Measurements from ENCODE around the gene TPGS2.
"Not testable (repeated sequence)": the region's sequence is repeated elsewhere in the genome, so short reads cannot be mapped to it uniquely, and the experiment has no call there.

TPGS2 gene, protein sequence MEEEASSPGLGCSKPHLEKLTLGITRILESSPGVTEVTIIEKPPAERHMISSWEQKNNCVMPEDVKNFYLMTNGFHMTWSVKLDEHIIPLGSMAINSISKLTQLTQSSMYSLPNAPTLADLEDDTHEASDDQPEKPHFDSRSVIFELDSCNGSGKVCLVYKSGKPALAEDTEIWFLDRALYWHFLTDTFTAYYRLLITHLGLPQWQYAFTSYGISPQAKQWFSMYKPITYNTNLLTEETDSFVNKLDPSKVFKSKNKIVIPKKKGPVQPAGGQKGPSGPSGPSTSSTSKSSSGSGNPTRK

DNA sequence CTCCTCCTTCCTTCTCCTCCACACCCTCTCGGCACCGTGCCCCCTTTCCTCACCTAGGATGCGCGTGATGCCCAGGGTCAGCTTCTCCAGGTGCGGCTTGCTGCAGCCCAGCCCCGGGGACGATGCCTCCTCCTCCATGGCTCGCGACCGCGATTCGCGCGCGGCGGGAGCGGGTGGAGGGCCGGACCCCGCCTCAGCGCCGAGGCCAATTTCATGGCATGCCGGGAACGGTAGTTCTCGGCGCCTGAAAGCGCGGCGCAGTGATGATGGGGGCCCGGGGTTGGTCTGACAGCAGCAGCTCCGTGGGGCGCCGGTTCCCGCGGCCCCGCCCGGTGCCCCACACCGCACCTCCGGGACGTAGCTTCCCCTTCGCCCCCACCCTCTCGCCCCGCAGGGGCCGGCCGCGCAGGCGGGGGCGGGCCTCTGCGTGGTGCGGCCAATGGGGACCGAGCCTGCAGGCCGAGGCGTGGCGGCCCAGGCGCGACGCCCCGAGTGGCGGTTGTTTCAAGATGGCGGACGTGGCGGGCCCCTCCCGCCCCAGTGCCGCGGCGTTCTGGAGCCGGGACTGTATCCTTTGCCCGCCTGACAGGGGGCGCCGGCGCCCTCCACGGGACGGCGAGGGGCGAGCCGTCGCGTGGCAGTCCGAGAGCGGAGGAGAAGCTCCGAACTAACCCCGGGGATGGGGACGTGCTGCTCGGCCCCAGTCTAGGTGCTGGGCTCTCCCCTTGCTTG is at the start of gene TPGS2, which contains the start of gene KIAA1328:
TSS of gene TPGS2 (minus strand) at position 373 of the 732 bp plus-strand sequence. CDS start at position 138, 235 bp downstream.
TSS of gene KIAA1328 (plus strand) at position 498 of the 732 bp plus-strand sequence. CDS start at position 510, 12 bp downstream.
- peak; percentile 92 for DNase-seq (ENCODE audit: low spot score)

DNA sequence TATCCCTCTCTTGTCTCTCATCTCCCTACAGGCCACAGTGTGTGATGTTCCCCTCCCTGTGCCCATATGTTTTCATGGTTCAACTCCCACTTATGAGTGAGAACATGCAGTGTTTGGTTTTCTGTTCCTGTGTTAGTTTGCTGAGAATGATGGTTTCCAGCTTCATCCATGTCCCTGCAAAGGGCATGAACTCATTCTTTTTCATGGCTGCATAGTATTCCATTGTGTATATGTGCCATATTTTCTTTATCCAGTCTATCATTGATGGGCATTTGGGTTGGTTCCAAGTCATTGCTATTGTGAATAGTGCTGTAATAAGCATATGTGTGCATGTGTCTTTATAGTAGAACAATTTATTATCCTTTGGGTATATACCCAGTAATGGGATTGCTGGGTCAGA is 45.0 kb upstream of the TPGS2 start:
- DNase-seq (ENCODE audit: low spot score), result not testable (repeated sequence)

DNA sequence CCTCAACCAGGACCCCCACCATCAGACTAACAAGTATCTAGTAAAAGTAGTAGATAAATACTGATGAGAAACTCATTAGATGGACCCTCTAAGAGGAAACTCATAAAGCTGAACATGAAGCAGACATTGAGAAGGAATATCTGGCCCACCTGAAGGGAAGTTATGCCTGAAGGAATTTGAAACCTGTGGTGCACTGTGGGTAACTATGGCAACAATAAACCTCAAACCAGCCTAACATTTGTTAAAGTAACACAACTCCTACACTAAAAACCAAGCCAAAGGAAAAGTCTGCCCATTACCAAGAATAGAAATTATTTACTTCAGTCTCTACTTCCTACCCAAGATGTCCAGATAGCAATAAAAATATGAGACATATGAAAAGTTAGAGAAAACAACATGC is 43.5 kb upstream of the TPGS2 start:
- no peak for DNase-seq (ENCODE audit: low spot score)

DNA sequence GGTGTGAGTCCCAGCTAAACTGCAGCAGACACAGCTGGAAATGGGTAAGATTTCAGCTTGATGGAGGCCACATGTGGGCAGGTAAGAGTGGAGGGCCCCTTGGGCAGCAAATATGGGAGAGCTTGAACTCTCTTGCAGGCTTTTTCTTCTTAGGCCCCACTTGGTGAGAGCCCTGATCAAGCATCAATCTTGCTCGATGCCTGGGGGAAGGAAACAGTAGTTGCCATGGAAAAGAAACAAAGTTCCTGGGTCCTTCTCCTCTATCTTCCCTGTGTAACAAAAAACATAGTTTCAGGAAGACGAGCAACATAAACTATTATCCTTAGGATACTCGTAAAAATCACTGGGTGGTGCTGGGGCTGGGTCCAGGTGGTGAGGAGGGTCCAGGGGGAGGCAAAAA is 43.0 kb upstream of the TPGS2 start:
- DNase-seq (ENCODE audit: low spot score), result no peak

DNA sequence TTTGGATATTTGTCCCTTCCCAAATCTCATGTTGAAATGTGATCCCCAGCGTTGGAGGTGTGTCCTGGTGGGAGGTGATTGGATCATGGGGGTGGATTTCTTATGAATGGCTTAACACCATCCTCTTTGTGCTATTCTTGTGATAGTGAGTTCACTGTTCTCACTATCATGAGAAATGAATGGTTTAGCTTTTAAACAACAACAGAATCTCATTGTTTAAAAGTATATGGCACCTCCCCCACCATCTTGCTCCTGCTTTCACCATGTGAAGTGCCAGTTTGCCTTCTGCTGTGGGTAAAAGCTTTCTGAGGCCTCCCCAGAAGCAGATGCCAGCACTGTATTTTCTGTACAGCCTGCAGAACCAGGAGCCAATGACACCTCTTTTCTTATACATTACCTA is 38.3 kb upstream of the TPGS2 start:
- DNase-seq (ENCODE audit: low spot score), result peak; percentile 44

DNA sequence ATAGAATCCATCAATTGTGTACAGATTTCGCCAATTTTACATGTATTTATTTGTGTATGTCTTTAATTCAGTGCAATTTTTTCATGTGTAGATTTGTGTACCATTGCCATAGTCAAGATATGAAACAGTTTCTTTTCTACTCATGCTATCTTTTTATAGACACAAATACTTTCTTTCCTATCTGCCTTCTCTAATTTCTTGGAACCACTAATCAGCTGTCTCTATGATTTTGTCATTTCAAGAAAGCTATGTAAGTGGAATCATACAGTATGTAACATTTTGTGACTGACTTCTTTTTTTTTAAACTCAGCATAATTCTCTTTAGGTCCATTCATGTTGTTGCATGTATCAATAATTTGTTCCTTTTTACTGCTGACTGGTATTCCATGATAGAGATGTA is 33.4 kb upstream of the TPGS2 start:
- no peak for DNase-seq (ENCODE audit: low spot score)

DNA sequence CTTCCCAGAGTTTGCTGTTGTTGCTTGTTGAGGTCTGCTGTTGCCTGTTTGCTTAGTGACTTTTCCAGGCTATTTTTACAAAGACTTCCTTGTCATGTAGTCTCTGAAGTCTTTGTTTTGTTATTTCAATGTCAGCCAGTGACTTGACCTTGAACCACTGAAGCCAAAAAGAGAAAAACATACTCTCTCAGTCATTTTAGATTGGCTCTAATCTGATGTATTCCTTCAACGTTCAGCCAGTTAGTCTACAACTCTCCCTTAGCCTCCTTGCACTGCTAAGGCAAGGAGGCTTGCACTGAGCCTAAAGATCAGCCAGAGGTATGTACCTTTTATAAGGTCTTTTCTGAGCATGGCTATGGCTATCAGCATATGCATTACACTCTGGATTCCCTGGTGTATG is 28.0 kb upstream of the TPGS2 start:
- DNase-seq (ENCODE audit: low spot score), result no peak

DNA sequence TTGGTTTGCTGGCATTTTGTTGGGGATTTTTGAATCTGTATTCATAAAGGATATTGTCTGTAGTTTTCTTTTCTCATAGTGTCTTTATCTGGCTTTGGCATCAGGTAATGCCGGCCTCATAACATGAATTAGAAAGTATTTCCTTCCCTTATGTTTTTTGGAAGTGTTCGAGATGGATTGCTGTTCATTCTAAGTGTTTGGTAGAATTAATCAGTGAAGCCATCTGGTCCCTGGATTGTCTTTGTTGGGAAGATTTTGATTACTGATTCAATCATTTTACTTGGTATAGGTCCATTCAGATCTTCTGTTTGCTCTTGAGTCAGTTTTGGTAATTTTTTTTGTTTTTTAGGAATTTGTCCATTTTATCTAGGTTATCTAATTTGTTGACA is 22.4 kb upstream of the TPGS2 start:
- no peak for DNase-seq (ENCODE audit: low spot score)

DNA sequence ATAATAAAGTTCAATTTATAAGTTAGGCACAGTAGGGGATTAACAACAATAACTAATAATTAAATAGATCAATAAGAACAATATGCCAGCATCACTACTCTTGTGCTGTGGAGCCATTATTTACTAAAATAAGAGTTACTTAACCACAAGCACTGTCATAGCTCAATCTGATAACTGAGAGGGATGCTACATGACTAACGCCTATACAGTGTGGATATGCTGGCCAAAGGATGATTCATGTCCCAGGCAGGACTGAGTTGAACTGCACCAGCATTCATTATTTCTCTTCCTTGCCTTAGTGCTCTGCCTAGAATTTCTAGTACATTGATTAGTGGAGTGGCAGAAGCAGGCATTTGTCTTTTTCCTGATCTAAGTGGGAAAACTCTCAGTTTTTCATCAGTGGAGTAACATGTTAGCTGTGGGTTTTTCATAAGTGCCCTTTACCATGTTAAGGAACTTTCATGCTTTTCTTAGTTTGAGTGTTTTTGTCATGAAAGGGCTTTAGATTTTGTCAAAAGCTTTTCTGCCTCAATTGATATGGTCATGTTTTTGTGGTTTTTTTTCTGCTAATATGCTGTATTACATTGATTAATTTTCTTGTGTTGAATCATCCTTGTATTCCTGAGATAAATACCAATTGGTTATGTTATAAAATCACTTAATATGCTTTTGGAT is 21.9 kb upstream of the TPGS2 start:
- DNase-seq (ENCODE audit: low spot score), result peak; percentile 35

DNA sequence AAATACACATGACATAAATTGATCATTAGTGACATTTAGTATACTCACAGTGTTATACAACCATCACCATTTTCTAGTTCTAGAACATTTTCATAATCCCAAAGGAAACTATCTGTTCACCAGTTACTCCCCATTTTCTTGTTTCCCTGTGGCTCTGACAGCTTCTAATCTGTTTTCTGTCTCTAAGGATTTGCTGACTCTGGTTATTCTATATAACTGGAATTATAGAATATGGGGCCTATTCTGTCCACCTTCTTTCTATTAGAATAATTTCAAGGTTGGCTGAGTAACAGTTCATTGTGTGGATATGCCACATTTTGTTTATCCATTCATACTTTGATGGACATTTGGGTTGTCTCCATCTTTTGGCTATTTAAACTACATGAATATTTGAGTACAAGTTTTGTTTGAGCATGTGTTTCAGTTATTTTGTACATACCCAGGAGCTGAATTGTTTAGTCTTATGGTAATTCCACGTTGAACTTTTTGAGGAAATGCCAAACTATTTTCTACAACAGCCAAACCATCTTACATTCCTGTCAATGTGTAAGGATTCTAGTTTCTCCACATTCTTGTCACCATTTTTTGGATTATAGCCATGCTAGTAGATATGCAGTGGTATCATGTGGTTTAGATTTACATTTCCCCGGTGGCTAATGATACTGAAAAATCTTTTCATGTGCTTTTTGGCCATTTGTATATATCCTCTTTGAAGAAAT is 20.6 kb upstream of the TPGS2 start:
- no peak for DNase-seq (ENCODE audit: low spot score)

DNA sequence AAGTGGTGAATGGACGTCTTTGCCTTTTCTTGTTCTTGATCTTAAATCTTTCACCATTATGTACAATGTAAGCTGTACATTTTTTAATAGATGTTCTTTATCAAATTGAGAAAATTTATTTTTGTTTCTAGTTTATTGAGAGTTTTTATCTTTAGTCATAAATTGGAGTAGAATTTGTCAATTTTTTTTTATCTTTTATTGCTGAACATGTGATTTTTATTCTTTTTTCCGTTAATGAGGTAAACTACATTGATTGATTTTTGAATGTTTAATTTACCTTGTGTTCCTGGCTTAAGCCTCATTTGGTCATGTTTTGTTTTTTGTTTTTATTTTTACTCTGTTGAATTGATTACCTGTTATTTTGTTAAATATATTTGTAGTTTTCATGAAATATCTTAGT is 19.8 kb upstream of the TPGS2 start:
- DNase-seq (ENCODE audit: low spot score), result no peak

DNA sequence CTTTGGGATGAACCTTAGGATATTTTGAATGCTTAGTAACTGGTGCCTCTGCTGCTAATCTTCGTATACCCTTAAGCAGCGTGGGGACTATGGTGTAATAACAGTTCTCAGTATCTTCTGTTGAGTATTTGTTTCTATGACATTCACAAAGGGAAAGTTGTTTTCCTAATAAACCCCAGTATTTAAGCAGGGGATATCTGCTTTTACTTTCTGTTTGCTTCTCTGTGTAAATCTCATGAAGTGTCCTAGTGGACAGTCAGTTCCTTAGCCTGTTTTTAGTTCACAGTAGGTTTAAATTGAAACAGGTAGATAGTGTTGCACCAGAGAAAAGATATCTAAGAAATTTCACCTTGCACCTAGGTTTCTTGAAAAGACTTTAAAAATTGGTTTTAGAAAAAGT is 15.0 kb upstream of the TPGS2 start:
- no peak for DNase-seq (ENCODE audit: low spot score)

DNA sequence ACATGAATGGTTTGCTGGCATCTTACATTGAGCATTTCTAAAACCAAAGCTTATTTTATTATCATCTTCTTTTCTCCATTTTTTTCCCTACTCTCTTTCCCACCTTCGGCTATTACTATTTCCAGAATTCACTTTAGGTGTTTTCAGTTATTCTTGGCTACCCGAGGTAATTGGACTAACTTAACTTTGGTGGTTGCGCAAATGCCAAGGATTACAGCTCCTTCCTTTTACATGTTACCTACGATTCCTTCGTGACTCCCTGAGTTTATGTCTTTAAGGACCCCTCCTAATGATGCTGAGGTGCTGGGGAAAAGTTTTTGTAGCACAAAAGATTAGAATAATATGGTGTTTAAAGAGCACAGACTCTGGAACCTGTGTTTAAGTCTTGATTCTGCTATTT is 14.4 kb upstream of the TPGS2 start:
- no peak for DNase-seq (ENCODE audit: low spot score)

DNA sequence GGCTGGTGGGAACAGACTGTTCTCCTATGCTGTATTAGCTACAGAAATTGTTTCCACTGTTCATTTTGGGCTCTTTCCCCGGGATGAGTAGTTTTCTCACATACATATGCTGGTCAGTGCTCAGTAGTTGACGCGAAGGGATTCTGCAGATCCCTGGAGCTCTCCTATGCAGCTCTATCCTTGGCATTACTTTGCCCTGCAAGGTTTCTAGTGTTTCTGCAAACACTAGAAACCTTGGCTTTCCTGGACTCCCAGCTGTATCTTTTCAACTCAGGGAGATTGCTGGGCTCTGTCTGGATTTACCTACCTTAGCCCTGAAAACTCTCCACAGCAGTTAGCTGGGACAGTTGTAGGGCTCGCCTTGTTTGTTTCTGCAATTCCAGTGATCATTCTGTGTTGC is 11.0 kb upstream of the TPGS2 start:
- DNase-seq (ENCODE audit: low spot score), result no peak

DNA sequence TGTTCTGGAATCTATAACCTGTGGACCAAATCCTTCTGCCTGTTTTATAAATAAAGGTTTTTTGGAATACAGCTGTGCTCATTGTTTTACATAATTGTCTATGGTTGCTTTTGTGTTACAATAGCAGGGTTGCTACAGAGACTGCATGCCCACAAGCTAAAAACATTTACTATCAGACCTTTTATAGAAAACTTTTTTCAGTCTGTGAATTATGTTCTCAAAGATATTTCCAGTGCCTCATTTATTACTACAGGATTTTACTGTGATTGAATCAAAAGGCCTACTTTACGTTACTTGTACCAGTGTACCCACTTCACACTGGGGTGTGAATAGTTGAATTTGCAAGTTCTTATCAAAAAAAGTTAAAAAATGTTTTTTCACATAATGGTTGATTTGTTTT is 7.1 kb upstream of the TPGS2 start:
- no peak for DNase-seq (ENCODE audit: low spot score)

DNA sequence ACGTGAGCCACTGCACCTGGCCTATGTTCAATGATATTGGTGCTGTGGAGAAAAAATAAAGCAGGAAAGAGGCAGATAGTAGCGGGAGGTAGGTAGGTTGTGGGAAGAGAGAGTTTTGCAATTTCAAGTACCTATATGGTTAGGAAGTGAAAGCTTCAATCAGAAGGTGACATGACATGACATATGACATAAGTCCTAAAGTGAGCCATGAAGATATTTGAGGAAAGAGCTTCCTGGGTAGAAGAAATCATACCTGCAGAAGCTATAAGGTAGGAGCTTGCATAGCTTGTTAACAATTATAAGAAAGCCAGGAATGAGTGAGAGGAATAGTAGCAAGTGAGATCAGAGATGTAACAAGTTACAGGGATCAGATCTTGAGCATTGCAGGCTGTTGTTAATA is 4.3 kb upstream of the TPGS2 start:
- DNase-seq (ENCODE audit: low spot score), result no peak

DNA sequence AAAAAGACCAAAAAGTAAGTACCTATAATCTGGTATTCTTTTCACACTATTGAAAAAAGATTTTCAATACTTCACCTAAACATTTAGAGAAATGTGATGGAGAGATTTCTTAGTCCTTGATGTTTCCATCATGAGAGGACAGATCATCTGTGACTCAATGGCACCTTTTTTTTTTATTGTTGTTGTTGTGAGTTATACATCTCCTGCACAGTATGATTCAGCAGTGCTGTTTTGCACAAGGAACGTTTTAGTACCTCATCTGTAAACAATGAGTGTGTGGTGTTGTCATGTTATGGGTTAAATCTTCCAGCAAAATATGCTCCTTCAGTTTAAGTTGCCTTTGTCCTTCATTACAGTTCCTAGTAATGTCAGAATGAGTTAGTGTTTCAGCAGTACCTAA is 2.3 kb upstream of the TPGS2 start:
- no peak for DNase-seq (ENCODE audit: low spot score)

DNA sequence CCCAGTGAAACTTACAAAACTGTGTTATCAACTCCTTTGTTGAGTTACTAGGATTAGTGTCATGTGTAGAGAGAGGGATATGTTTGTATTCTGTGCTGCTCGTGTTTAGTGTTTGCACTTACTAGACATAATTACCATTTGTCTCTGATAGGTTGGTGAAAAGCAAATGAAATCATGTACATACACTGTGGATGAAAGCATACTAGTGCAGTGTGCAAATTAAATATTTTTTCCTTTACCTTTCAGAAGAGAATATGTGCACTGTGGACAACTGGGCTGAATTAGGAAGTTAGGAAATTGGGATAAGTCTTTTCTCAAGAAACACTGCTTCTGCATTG is 1.3 kb upstream of the TPGS2 start:
- no peak for DNase-seq (ENCODE audit: low spot score)

DNA sequence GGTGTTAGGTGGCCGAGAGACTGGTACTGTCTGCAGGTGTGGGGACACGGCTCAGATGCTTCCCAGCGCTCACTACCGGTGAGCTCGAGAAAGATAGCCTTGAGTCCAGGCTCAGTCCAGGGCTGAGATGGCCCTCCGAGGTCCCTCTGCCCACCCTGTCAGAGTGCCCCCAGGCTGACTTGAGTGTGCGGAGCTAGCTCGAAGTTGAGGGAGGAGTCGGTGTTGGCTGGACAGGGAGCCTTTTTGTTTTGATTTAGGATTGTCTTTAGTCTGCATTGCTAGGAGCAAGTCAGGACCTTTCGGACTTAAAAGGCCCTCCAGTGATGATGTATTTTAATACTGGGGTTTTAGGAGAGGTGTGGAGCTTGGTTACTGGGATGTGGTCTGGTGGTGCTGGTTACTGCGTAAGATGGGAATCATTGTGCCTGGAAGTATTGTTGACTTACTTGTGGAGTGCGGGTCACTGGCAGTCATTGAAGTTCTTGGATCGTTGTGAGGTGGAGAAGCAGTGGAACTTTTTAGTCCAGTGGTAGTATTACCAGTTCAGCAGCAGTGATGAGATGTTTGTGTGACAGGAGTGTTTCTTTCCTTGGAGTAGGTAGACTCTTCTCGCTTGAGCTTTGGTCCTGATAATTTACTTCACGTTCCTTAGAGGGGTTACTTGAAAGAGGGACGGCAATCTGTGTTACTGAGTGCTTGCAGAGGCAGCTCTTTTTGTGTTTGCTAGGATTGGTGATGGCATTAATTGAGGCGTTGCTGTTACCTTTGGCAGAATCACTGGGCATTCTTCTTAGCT is 758 bp upstream of the TPGS2 start:
- DNase-seq (ENCODE audit: low spot score), result no peak

DNA sequence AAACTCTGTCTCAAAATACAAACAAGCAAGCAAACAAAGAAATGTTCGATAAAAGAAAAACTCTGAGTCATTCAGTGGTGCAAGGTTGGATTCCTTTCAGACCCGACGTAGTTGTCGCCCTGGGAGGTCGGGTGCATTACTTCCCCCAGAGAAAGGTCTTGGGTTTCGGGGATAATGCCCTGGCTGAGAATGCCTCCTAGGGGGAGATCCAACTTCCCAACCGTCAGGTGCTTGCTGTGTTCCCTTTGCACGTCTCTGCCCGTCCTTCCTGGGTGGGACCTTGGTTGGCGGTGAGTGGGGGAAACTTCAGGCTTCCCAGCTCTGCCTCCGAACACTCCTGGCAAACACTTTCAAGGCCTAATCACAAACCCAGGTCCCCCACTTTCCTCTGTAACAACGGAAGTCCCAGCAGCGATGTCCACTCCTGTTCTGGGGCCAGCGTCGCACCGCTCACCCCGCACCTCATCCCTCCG is 609 bp downstream of the TPGS2 start:
- no peak for DNase-seq (ENCODE audit: low spot score)

DNA sequence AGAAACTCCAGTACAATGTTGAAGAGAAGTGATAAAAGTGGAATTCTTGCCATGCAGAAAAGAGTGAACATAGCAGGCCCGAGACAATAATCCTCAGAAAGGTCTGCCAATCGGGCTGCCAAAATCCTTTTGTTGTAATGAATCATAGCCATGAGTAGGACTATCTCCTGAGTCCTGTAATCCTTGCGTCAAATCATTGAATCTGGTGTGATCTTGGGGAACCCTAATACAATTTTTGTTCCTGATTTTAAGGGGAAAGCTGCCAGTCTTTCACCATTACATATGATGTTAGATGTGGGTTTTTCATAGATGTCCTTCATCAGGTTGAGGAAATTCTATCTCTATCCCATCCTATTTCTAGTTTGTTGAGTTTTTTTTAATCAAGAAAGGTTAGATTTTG is 2.2 kb downstream of the TPGS2 start:
- DNase-seq (ENCODE audit: low spot score), result no peak

DNA sequence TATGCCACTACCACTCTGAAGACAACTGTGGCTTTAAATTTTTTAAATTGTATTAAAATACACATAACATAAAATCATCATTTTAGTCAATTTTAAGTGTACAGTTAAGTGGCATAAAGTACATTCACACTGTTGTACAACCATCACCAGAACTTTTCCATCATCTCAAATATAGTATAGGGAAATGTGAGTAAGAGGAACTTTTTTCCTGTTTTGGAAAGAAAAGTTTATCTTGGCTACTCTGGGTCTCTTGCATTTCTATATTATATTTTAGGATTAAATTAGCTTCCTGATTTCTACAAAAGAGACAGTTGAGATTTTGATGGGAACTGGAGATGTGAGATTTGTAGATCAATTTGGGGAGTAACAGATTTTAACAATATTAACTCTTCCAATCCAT is 3.3 kb downstream of the TPGS2 start:
- DNase-seq (ENCODE audit: low spot score), result no peak
